IMR-90 (cell line): ENCODE results near the gene SLC9A2.

Source experiments
- CTCF ChIP-seq: conservative IDR thresholded peaks from 2 replicates; pipeline ENCODE4 v1.5.1; 2012; ENCODE audit warnings: mild to moderate bottlenecking, low read depth, low read length, improper control_type of control experiment
- ELK1 ChIP-seq: fragments of 150-350 bp; IDR thresholded peaks from 2 replicates; pipeline ENCODE4 v1.6.1; 2016; ENCODE audit warnings: low read depth, mild to moderate bottlenecking, low read length, moderate library complexity, borderline replicate concordance
- FOS ChIP-seq: fragments of 150-350 bp; IDR thresholded peaks from 2 replicates; pipeline ENCODE4 v1.6.1; 2016; ENCODE audit warnings: low read depth, low read length
- MAFK ChIP-seq: IDR thresholded peaks from 2 replicates; pipeline ENCODE4 v1.6.1; 2012; ENCODE audit warnings: low read depth, low read length, improper control_type of control experiment
- MXI1 ChIP-seq: IDR thresholded peaks from 2 replicates; pipeline ENCODE4 v1.6.1; 2012; ENCODE audit warnings: low read depth, mild to moderate bottlenecking, low read length, moderate library complexity, borderline replicate concordance
- POLR2A ChIP-seq: IDR thresholded peaks from 2 replicates; pipeline ENCODE4 v1.6.1; 2012; ENCODE audit warnings: mild to moderate bottlenecking, low read depth, low read length
- RAD21 ChIP-seq: IDR thresholded peaks from 2 replicates; pipeline ENCODE4 v1.6.1; 2012; ENCODE audit warnings: low read length, improper control_type of control experiment
- RFX5 ChIP-seq: IDR thresholded peaks from 2 replicates; pipeline ENCODE4 v1.8.0; 2012; ENCODE audit warnings: low read depth, mild to moderate bottlenecking, low read length, moderate library complexity
- SMC3 ChIP-seq: fragments of 150-350 bp; IDR thresholded peaks from 2 replicates; pipeline ENCODE4 v1.6.1; 2016; ENCODE audit warnings: low read depth, mild to moderate bottlenecking, antibody characterized with exemption, low read length, moderate library complexity

- TF ChIP-seq CTCF (no peak), FOS (no peak), MXI1 (no peak), ELK1 (no peak), RAD21 (no peak), MAFK (no peak), RFX5 (no peak), POLR2A (no peak), SMC3 (no peak)
Observed at GRCh38 chr2:102637358-102637757, 18.0 kb downstream of the SLC9A2 start.
